Measurements from ENCODE around the gene SOX4. TPM values are rescaled to one million over a fixed set of nuclear protein-coding genes. Genes with fewer than 3 reads are reported as not detected.

The SOX4 gene
- 4.9 and 26.0 TPM in 2 replicates for total RNA-seq

DNA sequence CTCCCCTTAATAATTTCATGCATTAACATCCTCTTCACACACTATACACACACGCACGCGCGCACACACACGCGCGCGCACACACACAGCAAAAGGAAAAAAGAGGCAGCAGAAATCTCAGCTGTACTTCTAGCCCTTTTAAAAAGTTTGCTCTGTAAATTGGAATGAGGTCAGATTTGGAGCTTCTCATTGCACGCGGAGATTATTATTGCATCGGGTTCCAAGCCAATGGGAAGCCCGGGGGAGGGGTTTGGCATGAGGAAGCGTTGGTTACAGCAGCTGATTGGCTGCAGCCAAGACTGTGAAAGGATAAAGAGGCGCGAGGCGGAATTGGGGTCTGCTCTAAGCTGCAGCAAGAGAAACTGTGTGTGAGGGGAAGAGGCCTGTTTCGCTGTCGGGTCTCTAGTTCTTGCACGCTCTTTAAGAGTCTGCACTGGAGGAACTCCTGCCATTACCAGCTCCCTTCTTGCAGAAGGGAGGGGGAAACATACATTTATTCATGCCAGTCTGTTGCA is at the start of gene SOX4:
TSS of gene SOX4 (plus strand) at position 340 of the 515 bp plus-strand sequence. CDS start 784 bp downstream, outside the sequence.

All from uterine smooth muscle cell (primary cell).